H1 (cell line): ENCODE results near the gene NKD2. TPM values are rescaled to one million over a fixed set of nuclear protein-coding genes. Genes with fewer than 3 reads are reported as not detected.

Source experiments
- EP300 ChIP-seq, 2 experiments: IDR thresholded peaks; 1 replicate in 1 of 2; 2 replicates in 1 of 2; pipeline ENCODE4 v1.6.1; 2011 to 2012; ENCODE audit warnings: low read depth in 2 of 2, low read length in 2 of 2, mild to moderate bottlenecking in 2 of 2, borderline replicate concordance in 1 of 2, inconsistent platforms in 1 of 2, moderate library complexity in 1 of 2
- GTF2F1 ChIP-seq: IDR thresholded peaks from 2 replicates; pipeline ENCODE4 v1.6.1; 2012; ENCODE audit warnings: low read depth, low read length, improper control_type of control experiment, borderline replicate concordance
- MAFK ChIP-seq: IDR thresholded peaks from 2 replicates; pipeline ENCODE4 v1.6.1; 2012; ENCODE audit warnings: low read depth, mild to moderate bottlenecking, improper control_type of control experiment, low read length
- POLR2AphosphoS5 ChIP-seq: IDR thresholded peaks from 2 replicates; pipeline ENCODE4 v1.6.1; 2011; ENCODE audit warnings: low read depth, low read length
- polyA plus RNA-seq, 7 experiments: library from polyadenylated mRNA; depleted of rRNA in 3 of 7; stranded (reverse) in 5 of 7; unstranded in 2 of 7; fragments of >200 nt in 5 of 7; fragments of 200-250 nt in 2 of 7; gene quantifications; 1 replicate in 5 of 7; 2 replicates in 1 of 7; 4 replicates in 1 of 7; pipeline versions ENCODE4 v1.2.1 to v1.2.3, GENCODE V29; 2011 to 2013; ENCODE audit warnings: missing spikeins in 2 of 7, mixed read lengths in 2 of 7
- total RNA-seq: library from RNA; stranded (reverse); fragmentation: NEBNext Ultra II Directional; extraction: Animal tissue kit (Norgen Biotek cat#: 25700); gene quantifications from 2 replicates; pipeline ENCODE4 v1.2.1, GENCODE V29; 2021

The NKD2 gene
- total and polyA plus RNA-seq, 2 of the 8 experiments (the other 6 are each of a cell fraction or from before 2014, with no cell fraction given): 5.5 to 7.9 TPM

DNA sequence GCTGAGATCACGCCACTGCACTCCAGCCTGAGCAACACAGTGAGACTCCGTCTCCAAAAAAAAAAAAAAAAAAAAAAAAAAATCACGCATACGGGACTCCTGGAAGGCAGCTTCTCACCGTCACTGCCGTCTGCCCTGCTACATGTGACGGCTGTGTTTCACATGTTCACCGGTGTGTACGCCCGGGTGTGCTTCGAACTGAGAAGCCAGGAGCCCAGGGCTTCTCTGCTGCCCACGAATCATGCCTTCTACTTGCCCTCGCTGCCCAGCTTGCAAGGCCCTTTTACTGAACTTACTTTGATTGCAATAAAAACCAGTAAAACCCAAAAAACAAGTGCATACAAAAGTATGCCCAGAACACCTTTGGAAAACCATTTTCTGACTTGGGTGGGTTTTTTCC, 5.8 kb upstream of the NKD2 start (continued):
- no peak for TF ChIP-seq MAFK
- no peak for TF ChIP-seq GTF2F1
- no peak for TF ChIP-seq EP300 (IDR thresholded peaks at IDR 0.05; ENCODE audit: borderline replicate concordance in 1 of 2, low read depth in 2 of 2, low read length in 2 of 2)
- no peak for TF ChIP-seq POLR2AphosphoS5
